GM10266 (cell line): ENCODE data around the gene BSN.

ENCODE experiments used
- DNase-seq: peaks from one replicate; pipeline ENCODE4 v3.0.0; 2012; ENCODE audit errors: extremely low spot score
- CTCF ChIP-seq: IDR thresholded peaks from 2 replicates; pipeline ENCODE4 v1.5.1; 2012; ENCODE audit warnings: mild to moderate bottlenecking, low read depth; ENCODE audit not compliant: control insufficient read depth, insufficient read depth; ENCODE audit errors: missing control alignments

Gene BSN

GRCh38 chr3:49623071-49623470 lies 68.8 kb downstream of the BSN start:
- no peak for TF ChIP-seq CTCF
- DNase-seq: no peak

- no peak for TF ChIP-seq CTCF
- no peak for DNase-seq
These were observed 70.8 kb downstream of the BSN start for GRCh38 chr3:49625071-49625470.

- no peak for DNase-seq
- TF ChIP-seq CTCF: no peak
These were observed 71.9 kb downstream of the BSN start for GRCh38 chr3:49626101-49626581.

- no peak for TF ChIP-seq CTCF
- DNase-seq: no peak
These were observed 72.5 kb downstream of the BSN start for GRCh38 chr3:49626796-49627195.

GRCh38 chr3:49627634-49628033 lies 73.4 kb downstream of the BSN start:
- TF ChIP-seq CTCF: no peak
- no peak for DNase-seq

- TF ChIP-seq CTCF: no peak
- no peak for DNase-seq
These were observed 74.0 kb downstream of the BSN start for GRCh38 chr3:49628249-49628648.

GRCh38 chr3:49629451-49629850 lies 75.2 kb downstream of the BSN start:
- TF ChIP-seq CTCF: no peak
- DNase-seq: no peak
